ENCODE data around the gene RWDD3. TPM values are rescaled to one million over a fixed set of nuclear protein-coding genes. Genes with fewer than 3 reads are reported as not detected.

Gene RWDD3
- total RNA-seq, 4 donors from 2014 or later = 5.3 to 13.4 (median 10.1) TPM

DNA sequence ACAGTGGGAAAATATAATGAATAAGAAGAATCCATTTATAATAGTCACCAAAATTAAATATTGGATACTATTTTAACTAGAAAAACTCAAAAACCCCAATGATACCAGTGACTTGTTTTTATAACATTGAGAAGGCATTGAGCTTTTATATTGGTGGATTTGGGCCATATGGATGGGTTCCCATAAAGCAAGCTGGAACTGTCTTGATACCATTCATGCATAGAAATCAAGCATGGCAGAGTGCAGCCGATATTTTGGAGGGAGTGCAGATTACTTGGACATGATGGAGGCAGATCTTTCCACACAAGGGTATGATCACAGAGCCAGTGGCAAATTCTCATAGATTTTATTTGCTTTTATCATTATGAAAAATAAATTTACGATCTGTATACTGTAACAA is 3.8 kb upstream of the RWDD3 start:
- TF ChIP-seq CTCF (IDR thresholded peaks at IDR 0.05; ENCODE audit: low read depth) = no peak

GRCh38 chr1:95230768-95231191 is 3.2 kb upstream of the RWDD3 start:
- TF ChIP-seq CTCF (IDR thresholded peaks at IDR 0.05; ENCODE audit: low read depth) = no peak

- no peak for TF ChIP-seq CTCF (IDR thresholded peaks at IDR 0.05; ENCODE audit: low read depth)
Measured at GRCh38 chr1:95232646-95233318, 1.2 kb upstream of the RWDD3 start.

- no peak for TF ChIP-seq CTCF (IDR thresholded peaks at IDR 0.05; ENCODE audit: low read depth)
Measured at GRCh38 chr1:95233319-95233736, 682 bp upstream of the RWDD3 start.

DNA sequence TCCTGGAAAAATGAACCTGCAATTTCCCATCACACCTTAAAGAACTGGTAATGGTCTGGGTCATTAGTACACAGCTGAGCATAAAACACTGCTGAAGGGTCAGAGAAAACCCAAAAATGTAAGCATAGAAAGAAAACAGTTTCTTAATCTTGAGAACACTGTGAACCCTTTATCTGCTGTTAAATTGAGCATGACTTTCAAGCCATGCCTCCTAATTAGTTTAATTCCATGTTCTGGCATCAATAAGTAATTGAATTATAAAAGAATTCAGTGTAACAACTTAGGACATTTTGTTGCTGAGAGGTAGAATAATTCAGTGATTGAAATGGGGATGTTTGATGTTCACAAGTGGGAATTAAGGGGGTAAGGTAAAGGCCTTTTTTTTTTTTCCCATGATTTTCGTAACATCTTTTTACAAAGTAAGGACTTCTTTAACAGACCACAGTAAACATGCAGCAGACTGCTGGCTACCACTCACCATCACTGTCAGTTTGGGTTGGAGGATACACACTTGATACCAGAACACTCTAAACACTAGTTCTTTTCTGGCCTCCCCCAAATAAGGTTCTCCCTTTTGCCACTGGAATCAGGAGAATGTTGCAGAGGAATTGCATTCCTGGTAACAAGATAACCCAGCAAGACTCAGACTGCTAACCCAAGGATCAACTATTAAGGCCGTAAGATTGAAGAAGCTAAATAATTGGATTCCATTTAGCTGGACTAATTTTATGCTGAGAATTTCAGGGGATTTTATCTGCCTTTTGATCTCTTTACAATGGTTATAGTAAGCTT is 3.0 kb downstream of the RWDD3 start:
- TF ChIP-seq CTCF (IDR thresholded peaks at IDR 0.05; ENCODE audit: low read depth) = no peak

- TF ChIP-seq CTCF (IDR thresholded peaks at IDR 0.05; ENCODE audit: low read depth) = no peak
Measured at GRCh38 chr1:95237981-95238703, 4.1 kb downstream of the RWDD3 start.

DNA sequence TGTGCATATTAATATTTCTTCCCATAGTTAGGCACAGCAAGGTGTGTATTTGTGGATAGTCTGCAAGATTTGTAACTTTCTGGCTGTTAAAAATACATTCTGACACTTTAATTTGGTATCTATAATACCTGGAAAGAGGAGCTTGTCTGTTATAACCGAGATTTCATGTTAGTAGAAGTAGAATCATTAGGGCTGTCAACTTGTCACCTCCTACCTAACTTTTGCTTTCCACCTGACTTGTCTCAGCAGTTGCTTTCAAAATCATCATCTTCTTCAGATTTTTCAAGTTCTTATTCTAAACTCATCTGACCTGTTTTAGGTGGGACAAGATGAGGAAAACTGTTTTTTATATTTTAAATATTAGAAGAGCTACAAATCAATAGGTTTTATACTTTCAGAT is 11.0 kb downstream of the RWDD3 start:
- TF ChIP-seq CTCF (IDR thresholded peaks at IDR 0.05; ENCODE audit: low read depth) = no peak
